Measurements from ENCODE around the gene POLE2.
A peak's percentile ranks its signal among the peaks of the same experiment; 100 is the strongest.
"Not testable (repeated sequence)": the region's sequence is repeated elsewhere in the genome, so short reads cannot be mapped to it uniquely, and the experiment has no call there.

Gene POLE2

GRCh38 chr14:49659526-49660455 is 28.2 kb downstream of the POLE2 start:
- DNase-seq (ENCODE audit: low read depth, low spot score): no peak

GRCh38 chr14:49657500-49657899 is 30.5 kb downstream of the POLE2 start:
- DNase-seq (ENCODE audit: low read depth, low spot score): not testable (repeated sequence)

GRCh38 chr14:49654511-49654910 is 33.5 kb downstream of the POLE2 start:
- no peak for DNase-seq (ENCODE audit: low read depth, low spot score)

- DNase-seq (ENCODE audit: low read depth, low spot score): no peak
These were observed 34.5 kb downstream of the POLE2 start for GRCh38 chr14:49653508-49653907.

GRCh38 chr14:49642163-49642562 is 45.9 kb downstream of the POLE2 start:
- DNase-seq (ENCODE audit: low read depth, low spot score): no peak

GRCh38 chr14:49641697-49642129 is 46.3 kb downstream of the POLE2 start:
- no peak for DNase-seq (ENCODE audit: low read depth, low spot score)

GRCh38 chr14:49640540-49641417 is 47.2 kb downstream of the POLE2 start:
- DNase-seq (ENCODE audit: low read depth, low spot score): no peak

- no peak for DNase-seq (ENCODE audit: low read depth, low spot score)
These were observed 50.4 kb downstream of the POLE2 start for GRCh38 chr14:49637534-49638078.

- DNase-seq (ENCODE audit: low read depth, low spot score): no peak
These were observed 51.1 kb downstream of the POLE2 start for GRCh38 chr14:49636866-49637265.

- peak; percentile 37 for DNase-seq (ENCODE audit: low read depth, low spot score)
These were observed 53.3 kb downstream of the POLE2 start, which contains the start of gene DNAAF2 for GRCh38 chr14:49634547-49635334. Gene DNAAF2 (minus strand): TSS chr14:49635244. CDS start chr14:49635149, 95 bp downstream.

GRCh38 chr14:49633640-49634546 is 54.1 kb downstream of the POLE2 start:
- peak; percentile 85 for DNase-seq (ENCODE audit: low read depth, low spot score)

- DNase-seq (ENCODE audit: low read depth, low spot score): no peak
These were observed 63.8 kb downstream of the POLE2 start for GRCh38 chr14:49623941-49624839.

- DNase-seq (ENCODE audit: low read depth, low spot score): no peak
These were observed 64.6 kb downstream of the POLE2 start for GRCh38 chr14:49623387-49623786.

- DNase-seq (ENCODE audit: low read depth, low spot score): no peak
These were observed 65.9 kb downstream of the POLE2 start for GRCh38 chr14:49622022-49622607.

GRCh38 chr14:49621114-49621881 is 66.7 kb downstream of the POLE2 start:
- peak; percentile 36 for DNase-seq (ENCODE audit: low read depth, low spot score)

GRCh38 chr14:49620182-49621113 is 67.6 kb downstream of the POLE2 start, which contains the start of the genes MGAT2 and RPL36AL:
Gene MGAT2 (plus strand): TSS chr14:49620799. CDS start chr14:49621269, 470 bp downstream.
Gene RPL36AL (minus strand): TSS chr14:49620626. CDS start chr14:49619104, 1,522 bp downstream.
- peak; percentile 86 for DNase-seq (ENCODE audit: low read depth, low spot score)
